Tibial artery (tissue), 4 donors: ENCODE results near the gene HSF2.
"Not testable (repeated sequence)": the region's sequence is repeated elsewhere in the genome, so short reads cannot be mapped to it uniquely, and the experiment has no call there.

ENCODE experiments used
- DNase-seq, 2 donors: peaks; one replicate each; pipeline ENCODE4 v3.0.0-alpha.2; 2019
- H3K27ac ChIP-seq, 2 donors: fragments of 200-600 bp; sonication (generic) in 1 of 2; 1 replicate in 1 of 2; 2 replicates in 1 of 2; pipeline ENCODE4 v1.5.1; 2018 to 2019; ENCODE audit warnings: mild to moderate bottlenecking in 1 of 2
- H3K27me3 ChIP-seq, 2 donors: fragments of 200-600 bp; sonication (generic) in 1 of 2; one replicate each; pipeline versions ENCODE4 v1.5.1 to v1.6.0; 2016 to 2019
- H3K36me3 ChIP-seq, 3 donors: fragments of 200-600 bp; sonication (generic) in 2 of 3; one replicate each; pipeline ENCODE4 v1.5.1; 2016 to 2019; ENCODE audit warnings: mild to moderate bottlenecking in 2 of 3
- H3K4me1 ChIP-seq, 4 donors: fragments of 200-600 bp; sonication (generic) in 2 of 4; 1 replicate in 3 of 4; 2 replicates in 1 of 4; pipeline ENCODE4 v1.5.1; 2016 to 2019
- H3K4me3 ChIP-seq, 2 donors: fragments of 200-600 bp; sonication (generic) in 1 of 2; 1 replicate in 1 of 2; 2 replicates in 1 of 2; pipeline ENCODE4 v1.5.1; 2018 to 2019; ENCODE audit warnings: mild to moderate bottlenecking in 2 of 2
- H3K9me3 ChIP-seq, 3 donors: fragments of 200-600 bp; sonication (generic) in 1 of 3; one replicate each; pipeline ENCODE4 v1.5.1; 2016 to 2019
- CTCF ChIP-seq, 2 experiments: fragments of 200-600 bp in 1 of 2; fragments of 450-650 bp in 1 of 2; IDR thresholded peaks; one replicate each; pipeline ENCODE4 v1.5.1; 2017 to 2019; ENCODE audit warnings: antibody characterized with exemption in 2 of 2, mild to moderate bottlenecking in 1 of 2, moderate library complexity in 1 of 2
- intact Hi-C: fragments of 100-400 bp; cut with DNase I; formaldehyde crosslinking; loops from one replicate; pipeline ENCODE4 v1.15.0; 2023; ENCODE audit warnings: low total_unique reads

HSF2 gene

DNA sequence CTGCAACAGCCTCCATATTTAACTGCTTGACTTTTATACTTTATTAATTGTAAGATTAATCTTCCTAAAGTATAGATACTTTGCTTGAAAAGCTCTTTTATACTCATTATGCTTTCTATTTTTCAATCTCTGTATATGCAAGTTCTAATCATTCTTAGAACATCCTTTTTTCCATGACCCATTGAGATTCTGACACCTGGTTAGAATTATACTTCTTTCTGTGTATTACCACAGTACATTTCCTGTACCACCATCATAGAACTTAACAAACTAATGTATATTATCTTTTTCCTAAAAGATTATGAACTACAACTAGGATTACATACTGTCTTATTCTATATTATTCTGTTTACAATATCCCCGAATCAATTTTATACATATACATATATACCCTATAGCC, 58.6 kb downstream of the HSF2 start:
- Histone ChIP-seq H3K9me3 (no peaks in the 10 kb centered on the region), H3K27ac (no peak overlapping the region), H3K4me1 (peaks cover 0 to 75% (median 26%) of the 10 kb centered on the region in 4 donors), H3K4me3 (no peak overlapping the region), H3K36me3 (peaks cover 37 to 46% (median 42%) of the 10 kb centered on the region in 3 donors), H3K27me3 (no peaks in the 10 kb centered on the region)
- TF ChIP-seq CTCF (IDR thresholded peaks at IDR 0.05), result no peak
- DNase-seq, result no peak
- intact Hi-C loops, result no loop called here

DNA sequence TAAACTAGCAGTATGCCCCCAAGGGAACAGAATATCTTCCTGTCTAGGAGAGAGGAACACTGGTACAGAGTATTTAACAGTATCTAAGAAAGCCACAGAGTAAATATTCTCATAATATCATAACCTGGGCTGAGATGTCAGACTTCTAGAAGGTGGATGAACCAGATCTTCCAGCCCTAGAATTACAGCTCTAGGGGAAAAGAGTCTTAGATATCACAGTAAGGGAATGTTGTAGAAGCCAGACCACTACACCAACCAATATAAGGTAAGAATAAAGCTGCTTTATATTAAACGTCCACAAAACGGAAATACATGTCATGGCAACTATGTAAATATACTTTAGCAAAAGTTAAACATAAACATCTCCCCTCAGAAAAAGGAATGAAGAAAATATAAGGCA, 59.8 kb downstream of the HSF2 start:
- no peak for TF ChIP-seq CTCF (IDR thresholded peaks at IDR 0.05)
- intact Hi-C loops, result no loop called here
- DNase-seq, result no peak
- H3K9me3 ChIP-seq, result no peaks in the 10 kb centered on the region
- peaks cover 27 to 34% (median 30%) of the 10 kb centered on the region in 3 donors for H3K36me3 ChIP-seq
- peaks cover 0 to 86% (median 26%) of the 10 kb centered on the region in 4 donors for H3K4me1 ChIP-seq
- H3K27ac ChIP-seq, result no peak overlapping the region
- no peaks in the 10 kb centered on the region for H3K27me3 ChIP-seq
- H3K4me3 ChIP-seq, result no peak overlapping the region

GRCh38 chr6:122459865-122460416, 60.5 kb downstream of the HSF2 start:
- H3K27me3 ChIP-seq, DNase-seq, H3K9me3 ChIP-seq, H3K27ac ChIP-seq, H3K4me3 ChIP-seq, intact Hi-C loops: not testable (repeated sequence)
- H3K36me3 ChIP-seq, result peaks cover 23 to 27% (median 27%) of the 10 kb centered on the region in 3 donors
- peaks cover 0 to 92% (median 29%) of the 10 kb centered on the region in 4 donors for H3K4me1 ChIP-seq

DNA sequence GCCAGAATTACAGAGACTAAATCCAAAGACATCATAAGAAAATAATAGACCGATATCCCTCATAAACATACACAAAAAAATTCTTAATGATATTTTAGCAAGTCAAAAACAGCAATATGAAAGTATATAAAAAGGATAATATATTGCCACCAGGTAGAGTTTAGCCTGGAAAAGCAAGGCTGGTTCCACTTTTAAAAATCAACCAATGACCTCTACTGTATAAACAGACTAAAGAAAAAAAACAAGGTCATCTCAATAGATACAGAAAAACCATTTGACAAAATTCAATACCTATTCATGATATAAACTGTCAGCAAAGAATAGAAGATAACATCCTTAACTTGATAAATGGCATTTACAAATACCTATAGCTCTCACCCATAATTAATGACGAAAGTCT, 62.4 kb downstream of the HSF2 start:
- TF ChIP-seq CTCF (IDR thresholded peaks at IDR 0.05), result no peak
- intact Hi-C loops, result no loop called here
- no peak for DNase-seq
- no peaks in the 10 kb centered on the region for H3K27me3 ChIP-seq
- peaks cover 0 to 96% (median 39%) of the 10 kb centered on the region in 4 donors for H3K4me1 ChIP-seq
- H3K9me3 ChIP-seq, result no peaks in the 10 kb centered on the region
- H3K27ac ChIP-seq, result no peak overlapping the region
- peaks cover 14 to 17% (median 16%) of the 10 kb centered on the region in 3 donors for H3K36me3 ChIP-seq
- H3K4me3 ChIP-seq, result no peak overlapping the region

DNA sequence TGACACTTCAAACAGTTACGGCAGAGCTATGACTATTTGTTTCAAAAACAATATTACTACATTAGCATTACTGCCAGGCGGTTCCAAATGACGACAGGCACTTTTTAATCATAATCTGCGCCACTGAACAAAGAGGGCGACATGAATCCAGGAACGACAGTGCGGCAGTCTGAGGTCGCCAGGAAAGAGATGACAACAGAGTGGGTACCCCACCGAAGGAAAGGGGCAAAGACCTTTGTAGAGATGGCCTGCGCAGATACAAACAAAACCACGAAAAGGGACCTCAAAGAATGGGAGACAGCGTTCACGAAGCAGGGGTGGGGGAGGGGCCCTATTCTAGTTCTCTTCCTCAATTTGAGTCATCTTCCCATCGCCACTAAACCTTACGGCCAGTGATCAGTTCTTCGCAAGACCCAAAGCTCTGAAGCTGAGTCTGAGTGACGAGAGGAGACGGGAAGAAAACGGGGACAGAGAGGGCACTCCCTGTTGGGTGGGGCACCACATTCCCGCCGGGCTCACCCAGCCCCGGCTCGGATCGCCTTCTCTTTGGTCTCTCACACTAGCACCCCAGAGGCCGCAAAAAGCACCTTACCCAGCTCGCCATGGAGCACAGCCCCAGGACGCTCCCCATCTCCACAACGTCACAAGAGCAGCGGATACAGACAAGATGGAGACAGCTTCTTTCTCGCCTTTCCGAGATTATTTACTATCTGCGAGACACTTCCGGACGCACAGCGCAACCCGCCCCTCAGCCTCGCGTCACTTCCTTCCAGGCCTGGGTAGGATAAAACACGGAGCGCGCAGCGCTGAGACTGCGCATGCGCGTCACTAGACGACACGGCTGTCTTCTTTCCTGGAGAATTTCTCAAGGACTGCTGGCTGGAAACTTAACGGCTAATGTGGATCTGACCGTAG, 71.9 kb downstream of the HSF2 start, which contains the start of gene SERINC1:
TSS of gene SERINC1 (minus strand) at position 701 of the 915 bp plus-strand sequence. CDS start at position 631, 70 bp downstream.
- H3K4me1 ChIP-seq, result peaks cover 0 to 47% (median 24%) of the 10 kb centered on the region in 4 donors
- TF ChIP-seq CTCF (IDR thresholded peaks at IDR 0.05), result no peak
- peak; percentile 95 to 97 for DNase-seq
- H3K9me3 ChIP-seq, result no peaks in the 10 kb centered on the region
- peaks cover 0 to 4% (median 0%) of the 10 kb centered on the region in 3 donors for H3K36me3 ChIP-seq
- intact Hi-C loops, result loop anchor here (5.0 kb wide), 1 partner anchor 69 kb away; no protein-coding TSS in a partner anchor
- peak within 1 kb of the TSS; percentile 64 to 90 for H3K4me3 ChIP-seq
- H3K27ac ChIP-seq, result peak within 1 kb of the TSS; percentile 88 to 96
- H3K27me3 ChIP-seq, result no peaks in the 10 kb centered on the region

GRCh38 chr6:122472022-122472340, 72.5 kb downstream of the HSF2 start:
- Histone ChIP-seq H3K27me3 (no peaks in the 10 kb centered on the region), H3K9me3 (no peaks in the 10 kb centered on the region), H3K4me1 (peaks cover 0 to 41% (median 20%) of the 10 kb centered on the region in 4 donors), H3K27ac (peak overlapping the region; percentile 88 to 96), H3K36me3 (peaks cover 0 to 4% (median 0%) of the 10 kb centered on the region in 3 donors), H3K4me3 (peak overlapping the region; percentile 64 to 90)
- TF ChIP-seq CTCF (IDR thresholded peaks at IDR 0.05), result no peak
- DNase-seq, result no peak
- intact Hi-C loops, result loop anchor here (5.0 kb wide), 1 partner anchor 70 kb away; no protein-coding TSS in a partner anchor
